Activated effector memory CD4-positive, alpha-beta T cell treated with Interleukin-2 at 50 U/mL for 16 hours (primary cell): ENCODE data around the gene TMEM232.

Experiments
- DNase-seq: peaks from one replicate; pipeline ENCODE4 v3.0.0-alpha.2; 2020

Gene TMEM232

GRCh38 chr5:110507972-110508371 is 218.5 kb downstream of the TMEM232 start:
- no peak for DNase-seq

- DNase-seq = no peak
Measured at GRCh38 chr5:110506378-110506777, 220.1 kb downstream of the TMEM232 start.

DNA sequence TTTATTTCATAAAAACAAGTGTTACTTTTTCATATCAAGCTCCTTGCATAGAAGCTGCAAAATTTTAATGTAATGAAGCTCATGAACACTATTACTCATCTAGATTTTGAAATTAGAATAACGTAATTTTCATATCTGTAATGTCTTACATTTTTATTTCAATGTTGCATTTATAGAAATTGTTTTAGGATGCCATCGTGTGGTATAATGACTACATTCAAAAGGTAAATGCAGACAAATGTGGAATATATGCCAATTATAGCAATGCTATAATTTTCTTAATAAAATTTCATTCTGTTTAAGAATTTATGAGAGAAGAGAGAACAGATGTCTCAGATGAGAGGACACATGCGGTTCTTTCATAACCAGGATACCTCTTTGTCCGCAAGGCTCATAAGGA is 230.2 kb downstream of the TMEM232 start:
- no peak for DNase-seq

DNA sequence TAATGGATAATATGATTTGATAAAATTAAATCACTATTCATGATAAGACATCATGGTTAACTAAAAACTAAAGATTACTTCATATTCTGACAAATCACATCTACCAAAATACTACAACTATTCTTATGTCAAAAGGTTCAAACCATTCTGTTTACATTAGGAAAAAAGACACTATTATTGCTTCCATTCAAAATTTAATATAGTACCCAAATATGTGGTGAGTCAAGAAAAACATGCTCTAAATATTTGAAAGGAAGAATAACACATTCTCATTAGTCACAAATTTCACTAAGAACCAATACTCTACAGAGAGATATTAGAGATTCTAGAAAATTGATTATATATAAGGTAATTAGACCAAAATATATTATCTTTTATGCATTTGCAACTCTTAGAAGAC is 234.0 kb downstream of the TMEM232 start:
- no peak for DNase-seq

GRCh38 chr5:110478895-110479294 is 247.6 kb downstream of the TMEM232 start:
- no peak for DNase-seq

GRCh38 chr5:110477911-110478310 is 248.6 kb downstream of the TMEM232 start:
- DNase-seq = no peak

DNA sequence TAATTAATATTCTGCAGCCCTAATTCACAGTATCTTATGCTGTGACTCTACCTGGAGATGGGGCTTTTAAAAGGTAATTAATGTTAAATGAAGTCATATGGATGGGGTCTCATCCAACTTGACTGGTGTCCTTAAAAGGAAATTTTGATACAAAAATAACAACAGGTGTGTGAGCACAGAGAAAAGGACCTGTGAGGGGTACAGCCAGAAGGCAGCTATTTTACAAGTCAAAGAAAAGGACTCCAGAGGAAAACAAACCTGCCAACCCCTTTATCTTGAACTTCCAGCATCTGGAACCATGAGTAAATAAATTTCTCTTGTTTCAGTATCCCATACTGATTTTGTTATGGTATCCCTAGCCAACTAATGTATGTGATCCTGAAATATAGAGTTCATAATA is 250.3 kb downstream of the TMEM232 start:
- DNase-seq = no peak

DNA sequence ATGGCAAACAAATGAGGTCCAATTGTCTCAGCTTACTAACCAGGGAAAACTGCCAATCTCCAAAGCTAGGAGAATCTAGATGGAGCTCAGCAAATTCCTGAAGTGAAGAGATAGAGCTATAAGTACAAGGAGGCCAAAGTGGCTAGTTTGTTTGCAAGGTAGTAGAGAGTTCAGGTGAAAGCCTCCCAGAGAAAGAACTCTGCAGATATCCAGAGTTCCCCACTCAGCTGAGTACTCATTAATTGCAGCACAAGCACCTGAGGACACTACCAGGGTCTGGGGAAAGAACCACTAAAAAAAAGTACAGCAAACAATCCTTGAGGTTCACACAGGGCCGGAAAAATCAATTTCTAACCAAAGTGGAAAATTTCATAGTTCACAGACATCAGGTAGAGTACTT is 250.9 kb downstream of the TMEM232 start:
- no peak for DNase-seq

DNA sequence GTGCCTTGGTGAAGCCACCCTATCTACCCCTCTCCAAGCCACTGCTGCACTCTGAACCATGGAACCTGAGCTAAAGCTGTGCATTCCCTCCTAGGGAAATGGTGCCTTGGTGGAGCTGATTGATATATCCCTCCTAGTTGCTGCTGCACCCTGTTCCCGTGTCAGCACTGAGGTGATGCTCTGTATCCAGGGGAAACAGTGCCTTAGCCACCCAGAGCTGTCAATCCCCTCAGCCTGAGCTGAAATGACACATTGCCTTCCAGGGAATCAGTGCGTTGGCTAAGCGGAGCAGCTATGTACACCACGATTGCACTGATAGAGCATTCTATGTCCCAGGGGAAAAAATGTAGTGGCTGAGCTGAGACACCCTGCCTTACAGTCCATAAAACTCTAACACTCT is 257.0 kb downstream of the TMEM232 start:
- no peak for DNase-seq

DNA sequence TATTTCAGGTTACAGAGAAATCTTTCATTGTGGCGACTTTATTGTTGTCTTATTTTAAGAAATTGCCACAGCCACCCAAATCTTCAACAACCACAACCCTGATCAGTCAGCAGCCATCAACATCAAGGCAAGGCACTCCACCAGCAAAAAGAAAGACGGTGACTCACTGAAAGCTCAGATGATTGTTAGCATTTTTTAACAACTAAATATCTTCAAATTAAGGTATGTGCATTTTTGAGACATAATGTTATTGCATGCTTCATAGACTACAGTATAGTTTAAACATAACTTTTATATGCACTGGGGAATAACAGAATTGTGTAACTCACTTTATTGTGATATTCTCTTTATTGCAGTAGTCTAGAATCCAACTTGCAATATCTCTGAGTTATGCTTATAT is 263.4 kb downstream of the TMEM232 start:
- DNase-seq = no peak

DNA sequence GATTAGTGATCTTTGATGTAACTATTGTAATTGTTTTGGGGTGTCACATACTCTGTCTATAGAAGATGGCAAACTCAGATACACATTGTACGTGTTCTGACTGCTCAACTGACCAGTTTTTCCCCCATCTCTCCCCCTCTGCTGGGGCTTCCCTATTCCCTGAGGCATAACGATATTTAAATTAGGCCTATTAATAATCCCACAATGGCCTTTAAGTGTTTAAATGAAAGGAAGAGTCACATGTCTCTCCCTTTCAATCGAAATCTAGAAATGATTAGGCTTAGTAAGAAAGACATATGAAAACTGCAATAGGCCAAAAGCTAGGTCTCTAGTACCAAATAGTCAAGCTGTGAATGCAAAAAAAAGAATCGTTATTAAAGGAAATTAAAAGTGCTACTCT is 265.6 kb downstream of the TMEM232 start:
- DNase-seq = no peak

- no peak for DNase-seq
Measured at GRCh38 chr5:110458313-110458712, 268.2 kb downstream of the TMEM232 start.

DNA sequence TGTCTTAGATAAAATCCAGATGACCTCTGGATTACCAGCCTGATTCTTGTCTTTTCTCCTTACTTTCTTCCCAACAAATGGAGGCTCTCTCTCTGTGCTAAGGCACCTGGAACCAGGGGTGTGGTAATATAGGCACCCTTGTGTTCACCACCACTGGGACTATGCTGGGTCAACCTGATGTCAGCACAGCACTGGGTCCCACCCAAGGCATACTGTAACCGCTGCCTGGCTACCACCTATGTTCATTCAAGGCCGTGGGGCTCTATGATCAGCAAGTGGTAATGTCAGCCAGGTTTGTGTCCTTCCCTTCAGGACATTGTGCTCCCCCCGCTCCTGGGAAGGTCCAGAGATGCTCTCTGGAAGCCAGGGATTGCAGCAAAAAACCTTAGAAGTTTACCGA is 283.6 kb downstream of the TMEM232 start:
- DNase-seq = no peak

DNA sequence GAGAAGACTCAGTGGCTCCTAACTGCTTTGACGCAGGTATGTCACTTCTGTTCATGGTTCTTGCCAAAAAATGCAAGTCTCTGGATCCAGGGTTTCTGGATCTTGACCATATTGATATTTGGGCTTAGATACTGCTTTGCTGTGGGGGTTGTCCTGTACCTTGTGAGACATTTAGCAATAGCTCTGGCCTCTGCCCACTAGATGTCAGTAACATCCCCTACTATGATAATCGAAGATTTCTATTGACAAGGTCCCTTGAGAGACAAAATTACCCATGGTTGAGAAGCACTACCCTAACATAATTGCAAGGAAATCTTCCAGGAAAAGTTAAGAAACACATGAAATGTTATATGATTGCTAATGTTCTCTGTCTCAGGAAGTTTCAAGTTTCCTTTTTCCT is 285.4 kb downstream of the TMEM232 start:
- DNase-seq = no peak

- no peak for DNase-seq
Measured at GRCh38 chr5:110440058-110440457, 286.4 kb downstream of the TMEM232 start.

- no peak for DNase-seq
Measured at GRCh38 chr5:110439296-110439695, 287.2 kb downstream of the TMEM232 start.

DNA sequence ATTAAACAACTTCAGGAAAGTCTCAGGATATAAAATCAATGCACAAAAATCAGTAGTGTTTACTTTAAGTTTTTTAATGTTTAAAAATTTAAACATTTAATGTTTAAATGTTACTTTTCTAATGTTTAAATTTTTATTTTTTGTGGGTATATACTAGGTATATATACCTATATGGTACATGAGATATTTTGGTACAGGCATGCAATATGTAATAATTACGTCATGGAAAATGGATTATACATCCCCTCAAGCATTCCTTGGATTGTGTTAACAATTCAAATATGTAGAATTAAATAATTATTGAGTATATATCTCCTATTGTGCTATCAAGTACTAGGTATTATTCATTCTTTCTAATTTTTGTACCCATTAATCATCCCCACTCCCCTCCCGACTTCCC is 291.3 kb downstream of the TMEM232 start:
- DNase-seq = no peak

DNA sequence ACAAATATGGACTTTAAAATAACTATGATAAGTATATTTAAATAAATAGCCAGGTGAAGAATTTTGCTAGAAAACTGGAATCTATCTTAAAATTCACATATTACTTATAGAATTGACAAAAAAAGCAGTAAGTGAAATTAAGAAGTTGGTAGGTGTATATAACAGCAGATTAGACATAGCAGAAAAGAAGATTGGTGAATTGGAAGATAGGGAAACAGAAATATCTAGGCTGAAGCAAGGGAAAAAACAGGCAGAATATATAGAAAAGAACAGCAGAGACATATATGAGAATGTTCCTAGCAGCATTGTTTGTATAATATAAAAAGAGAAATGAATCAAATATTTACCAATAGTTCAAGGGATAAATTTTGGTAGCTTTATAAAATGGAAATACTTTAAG is 294.9 kb downstream of the TMEM232 start:
- no peak for DNase-seq

- DNase-seq = no peak
Measured at GRCh38 chr5:110414360-110414759, 312.1 kb downstream of the TMEM232 start.

DNA sequence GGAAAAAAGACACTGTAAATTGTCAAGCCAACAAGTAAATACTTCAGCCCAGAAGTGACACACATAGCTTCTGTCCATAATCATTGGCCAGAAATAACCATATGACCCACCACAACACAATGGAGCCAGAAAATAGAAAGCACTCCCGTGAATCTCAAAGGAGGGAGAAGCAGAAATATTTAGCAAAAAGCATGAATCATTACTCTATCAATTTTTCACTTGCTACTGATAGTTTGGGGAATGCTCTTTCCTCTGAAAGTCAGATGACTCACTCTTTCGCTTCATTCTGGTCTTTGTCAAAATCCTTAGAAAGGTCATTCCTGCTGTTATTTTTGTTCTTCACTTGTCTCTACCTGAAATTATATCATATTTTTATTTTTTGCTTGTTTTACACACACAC is 312.6 kb downstream of the TMEM232 start:
- DNase-seq = no peak

- no peak for DNase-seq
Measured at GRCh38 chr5:110409571-110409970, 316.9 kb downstream of the TMEM232 start.

GRCh38 chr5:110402562-110402961 is 323.9 kb downstream of the TMEM232 start:
- no peak for DNase-seq

GRCh38 chr5:110401881-110402280 is 324.6 kb downstream of the TMEM232 start:
- DNase-seq = no peak

GRCh38 chr5:110398951-110399350 is 327.5 kb downstream of the TMEM232 start:
- DNase-seq = no peak

DNA sequence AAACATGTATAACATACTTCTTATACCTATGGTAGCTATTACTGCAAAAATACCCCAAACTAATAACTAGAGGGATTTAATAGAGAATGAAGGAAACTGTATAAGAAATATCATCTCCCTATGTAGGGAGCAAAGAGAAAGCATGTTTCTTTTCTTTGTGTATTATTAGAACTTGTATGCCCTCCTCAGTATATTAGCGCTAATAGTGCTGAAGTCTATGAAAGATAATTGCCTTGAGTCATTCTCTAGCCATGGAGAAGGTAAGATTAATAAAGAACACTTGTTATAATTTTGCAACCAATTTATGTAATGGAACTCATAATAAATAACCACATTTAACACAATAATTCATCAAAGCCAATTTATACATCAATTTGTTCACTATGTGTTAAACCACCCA is 329.2 kb downstream of the TMEM232 start:
- no peak for DNase-seq

GRCh38 chr5:110386782-110387181 is 339.7 kb downstream of the TMEM232 start:
- DNase-seq = no peak
